ENCODE data around the gene CSGALNACT2. TPM values are rescaled to one million over a fixed set of nuclear protein-coding genes. Genes with fewer than 3 reads are reported as not detected.
"Not testable (repeated sequence)": the region's sequence is repeated elsewhere in the genome, so short reads cannot be mapped to it uniquely, and the experiment has no call there.

CSGALNACT2 gene
- total RNA-seq, 3 donors from 2014 or later, result 21.6 to 35.5 (median 27.8) TPM

DNA sequence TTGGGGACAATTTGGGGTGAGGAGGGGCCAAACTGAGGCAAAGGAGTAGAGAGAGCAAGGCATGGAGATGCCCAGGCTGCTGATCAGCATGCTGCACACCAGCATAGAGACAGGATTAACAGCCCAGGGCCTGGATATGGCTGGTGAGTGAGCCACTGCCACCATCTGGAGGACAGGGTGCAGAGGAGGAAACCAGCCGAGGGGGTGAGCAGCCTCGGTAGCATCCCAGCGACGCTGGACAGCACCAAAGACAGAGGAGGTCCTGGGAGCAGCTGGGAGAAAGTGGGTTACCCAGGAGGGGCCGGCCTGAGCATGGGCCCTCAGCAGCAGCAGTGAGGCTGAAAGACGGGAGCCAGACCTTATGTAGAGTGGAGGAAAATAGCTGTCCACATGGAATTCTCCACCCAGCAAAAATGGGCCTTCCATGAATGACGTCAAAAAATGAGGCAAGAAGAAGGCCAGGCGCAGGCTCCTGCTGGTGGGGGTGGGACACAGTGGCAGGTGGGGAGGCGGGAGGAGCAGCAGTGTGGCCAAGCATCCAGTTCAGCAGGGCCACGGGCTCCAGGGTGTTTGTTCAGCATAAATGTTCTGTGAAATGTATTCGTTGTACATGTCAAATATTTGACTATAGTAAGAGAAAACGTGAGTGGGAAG is 44.7 kb upstream of the CSGALNACT2 start:
- intact Hi-C loops (cut with DNase I; ENCODE audit: low total_unique reads), result no loop called here
- H3K27ac ChIP-seq, result no peak overlapping the region
- no peaks in the 10 kb centered on the region for H3K9me3 ChIP-seq
- DNase-seq (ENCODE audit: low spot score in 2 of 2), result no peak
- H3K4me1 ChIP-seq, result no peaks in the 10 kb centered on the region
- H3K27me3 ChIP-seq, result peaks cover 0 to 9% of the 10 kb centered on the region in 2 donors
- H3K36me3 ChIP-seq, result no peaks in the 10 kb centered on the region
- no peak overlapping the region for H3K4me3 ChIP-seq
- no peak for TF ChIP-seq CTCF (IDR thresholded peaks at IDR 0.05)
- no peak for TF ChIP-seq POLR2A (IDR thresholded peaks at IDR 0.05)
- TF ChIP-seq POLR2AphosphoS5 (IDR thresholded peaks at IDR 0.05), result no peak

DNA sequence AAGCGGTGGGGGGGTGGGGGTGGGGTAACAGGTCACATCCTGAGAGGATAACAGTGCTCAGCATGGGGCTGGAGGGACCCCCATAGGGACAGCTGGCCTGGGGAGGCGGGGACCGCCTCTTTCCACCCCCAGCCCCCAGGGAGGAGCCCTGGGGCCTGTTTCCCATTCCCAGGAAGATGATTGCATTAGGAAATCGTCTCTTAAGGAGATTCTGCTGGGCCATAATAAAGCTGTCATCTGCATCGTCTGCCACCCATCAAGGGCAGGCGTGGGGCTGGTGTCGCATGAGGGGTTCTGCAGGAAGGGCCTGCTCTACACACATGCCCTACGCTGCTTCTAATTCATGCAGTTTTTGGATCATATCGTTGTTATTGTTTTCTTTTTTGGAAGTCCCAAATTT is 44.2 kb upstream of the CSGALNACT2 start:
- intact Hi-C loops (cut with DNase I; ENCODE audit: low total_unique reads), result no loop called here
- no peaks in the 10 kb centered on the region for H3K9me3 ChIP-seq
- no peak for TF ChIP-seq POLR2A (IDR thresholded peaks at IDR 0.05)
- no peak for TF ChIP-seq CTCF (IDR thresholded peaks at IDR 0.05)
- TF ChIP-seq POLR2AphosphoS5 (IDR thresholded peaks at IDR 0.05), result no peak
- no peak overlapping the region for H3K4me3 ChIP-seq
- no peak overlapping the region for H3K27ac ChIP-seq
- peaks cover 0 to 4% of the 10 kb centered on the region in 2 donors for H3K27me3 ChIP-seq
- DNase-seq (ENCODE audit: low spot score in 2 of 2), result no peak
- no peaks in the 10 kb centered on the region for H3K36me3 ChIP-seq
- no peaks in the 10 kb centered on the region for H3K4me1 ChIP-seq

- H3K36me3 ChIP-seq; intact Hi-C loops (cut with DNase I; ENCODE audit: low total_unique reads); H3K27ac ChIP-seq; H3K27me3 ChIP-seq; H3K4me1 ChIP-seq; H3K9me3 ChIP-seq; H3K4me3 ChIP-seq; DNase-seq (ENCODE audit: low spot score in 2 of 2): not testable (repeated sequence)
Measured at GRCh38 chr10:43099339-43099738, 38.9 kb upstream of the CSGALNACT2 start.

DNA sequence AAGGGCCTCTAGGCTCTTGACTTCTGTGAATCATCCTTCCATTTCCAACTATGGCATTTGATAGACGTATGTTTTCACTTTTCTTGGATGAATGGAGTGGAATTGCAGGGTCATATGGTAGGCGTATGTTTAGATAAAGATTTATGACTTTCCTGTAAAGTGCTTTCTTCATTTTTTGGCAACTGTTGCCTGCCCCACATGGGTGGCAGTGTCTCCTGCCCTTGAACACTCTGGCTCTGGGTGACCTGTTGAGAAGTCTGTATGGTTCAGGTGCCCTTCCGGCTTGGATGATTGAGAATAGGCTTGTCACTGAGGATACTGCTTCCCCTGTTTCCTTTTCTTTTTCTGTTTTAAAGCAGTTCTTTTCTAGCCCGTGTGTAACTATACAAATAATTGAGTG is 38.3 kb upstream of the CSGALNACT2 start:
- Histone ChIP-seq H3K4me3 (no peak overlapping the region), H3K27me3 (peaks cover 0 to 4% of the 10 kb centered on the region in 2 donors), H3K9me3 (no peaks in the 10 kb centered on the region), H3K4me1 (no peaks in the 10 kb centered on the region), H3K36me3 (no peaks in the 10 kb centered on the region), H3K27ac (no peak overlapping the region)
- TF ChIP-seq POLR2AphosphoS5 (IDR thresholded peaks at IDR 0.05) (no peak), CTCF (IDR thresholded peaks at IDR 0.05) (no peak), POLR2A (IDR thresholded peaks at IDR 0.05) (no peak)
- intact Hi-C loops (cut with DNase I; ENCODE audit: low total_unique reads), result loop anchor here (10.0 kb wide), 1 partner anchor 235 kb away; no protein-coding TSS in a partner anchor
- no peak for DNase-seq (ENCODE audit: low spot score in 2 of 2)

DNA sequence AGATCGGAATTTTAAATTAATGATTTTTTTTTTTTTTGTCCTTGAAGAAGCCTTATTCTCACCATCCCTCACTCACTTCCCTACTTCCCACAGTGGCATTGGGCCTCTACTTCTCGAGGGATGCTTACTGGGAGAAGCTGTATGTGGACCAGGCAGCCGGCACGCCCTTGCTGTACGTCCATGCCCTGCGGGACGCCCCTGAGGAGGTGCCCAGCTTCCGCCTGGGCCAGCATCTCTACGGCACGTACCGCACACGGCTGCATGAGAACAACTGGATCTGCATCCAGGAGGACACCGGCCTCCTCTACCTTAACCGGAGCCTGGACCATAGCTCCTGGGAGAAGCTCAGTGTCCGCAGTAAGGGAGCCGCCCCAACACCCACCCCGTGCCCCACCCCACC is 37.9 kb upstream of the CSGALNACT2 start:
- Histone ChIP-seq H3K9me3 (no peaks in the 10 kb centered on the region), H3K27me3 (peaks cover 0 to 4% of the 10 kb centered on the region in 2 donors), H3K4me1 (no peaks in the 10 kb centered on the region), H3K27ac (no peak overlapping the region), H3K36me3 (no peaks in the 10 kb centered on the region), H3K4me3 (no peak overlapping the region)
- DNase-seq (ENCODE audit: low spot score in 2 of 2), result no peak
- TF ChIP-seq CTCF (IDR thresholded peaks at IDR 0.05) (no peak), POLR2A (IDR thresholded peaks at IDR 0.05) (no peak), POLR2AphosphoS5 (IDR thresholded peaks at IDR 0.05) (no peak)
- intact Hi-C loops (cut with DNase I; ENCODE audit: low total_unique reads), result loop anchor here (10.0 kb wide), 1 partner anchor 236 kb away; no protein-coding TSS in a partner anchor
